H9 (cell line): Measurements from ENCODE around the gene HACL1. TPM values are rescaled to one million over a fixed set of nuclear protein-coding genes. Genes with fewer than 3 reads are reported as not detected.

Experiments
- DNase-seq: peaks from one replicate; pipeline ENCODE4 v3.0.0-alpha.2; 2017
- H2AFZ ChIP-seq: one replicate; pipeline ENCODE4 v1.6.1; 2013; ENCODE audit warnings: mild to moderate bottlenecking, low read length, control low read depth, moderate library complexity
- H2AK5ac ChIP-seq: 2 replicates; pipeline ENCODE4 v1.6.1; 2013; ENCODE audit warnings: low read length, control low read depth, mixed read lengths; ENCODE audit not compliant: insufficient read length
- H2BK120ac ChIP-seq: one replicate; pipeline ENCODE4 v1.6.1; 2013; ENCODE audit warnings: low read depth, mild to moderate bottlenecking, low read length, control low read depth, inconsistent platforms; ENCODE audit not compliant: poor library complexity, severe bottlenecking
- H2BK12ac ChIP-seq: 2 replicates; pipeline ENCODE4 v1.6.1; 2013; ENCODE audit warnings: low read length, control low read depth, mixed read lengths, low read depth; ENCODE audit not compliant: insufficient read length
- H2BK15ac ChIP-seq: 2 replicates; pipeline ENCODE4 v1.6.1; 2013; ENCODE audit warnings: low read depth, low read length, control low read depth
- H2BK20ac ChIP-seq: one replicate; pipeline ENCODE4 v1.6.1; 2013; ENCODE audit warnings: low read depth, mild to moderate bottlenecking, low read length, control low read depth, inconsistent platforms; ENCODE audit not compliant: poor library complexity, severe bottlenecking
- H2BK5ac ChIP-seq: 2 replicates; pipeline ENCODE4 v1.6.1; 2013; ENCODE audit warnings: low read length, control low read depth, mixed read lengths; ENCODE audit not compliant: insufficient read length
- H3K14ac ChIP-seq: 2 replicates; pipeline ENCODE4 v1.6.1; 2013; ENCODE audit warnings: low read length, control low read depth; ENCODE audit not compliant: insufficient read depth
- H3K18ac ChIP-seq: 2 replicates; pipeline ENCODE4 v1.6.1; 2013; ENCODE audit warnings: low read depth, mild to moderate bottlenecking, mixed read lengths, low read length, control low read depth; ENCODE audit not compliant: insufficient read length
- H3K23ac ChIP-seq: 2 replicates; pipeline ENCODE4 v1.6.1; 2013; ENCODE audit warnings: low read length, control low read depth, mixed read lengths, low read depth; ENCODE audit not compliant: insufficient read length
- H3K23me2 ChIP-seq: 2 replicates; pipeline ENCODE4 v1.6.1; 2013; ENCODE audit warnings: low read depth, mild to moderate bottlenecking, mixed read lengths, low read length, control low read depth; ENCODE audit not compliant: insufficient read length, poor library complexity, severe bottlenecking
- H3K27ac ChIP-seq: 2 replicates; pipeline ENCODE4 v1.5.1; 2013; ENCODE audit warnings: low read length, control low read depth, mixed read lengths, low read depth; ENCODE audit not compliant: insufficient read length
- H3K27me3 ChIP-seq: 2 replicates; pipeline ENCODE4 v1.6.1; 2013; ENCODE audit warnings: low read length, control low read depth, inconsistent platforms; ENCODE audit not compliant: insufficient read depth
- H3K4ac ChIP-seq: 2 replicates; pipeline ENCODE4 v1.6.1; 2013; ENCODE audit warnings: low read depth, mild to moderate bottlenecking, control low read depth, inconsistent platforms, low read length, moderate library complexity
- H3K4me1 ChIP-seq: 2 replicates; pipeline ENCODE4 v1.6.1; 2013; ENCODE audit warnings: low read length, control low read depth, inconsistent platforms; ENCODE audit not compliant: insufficient read depth
- H3K4me2 ChIP-seq: 2 replicates; pipeline ENCODE4 v1.6.1; 2013; ENCODE audit warnings: low read length, control low read depth, mixed read lengths; ENCODE audit not compliant: insufficient read length, insufficient read depth
- H3K56ac ChIP-seq: 2 replicates; pipeline ENCODE4 v1.6.1; 2013; ENCODE audit warnings: low read depth, mild to moderate bottlenecking, mixed read lengths, low read length, control low read depth; ENCODE audit not compliant: insufficient read length
- H3K79me1 ChIP-seq: 2 replicates; pipeline ENCODE4 v1.6.1; 2013; ENCODE audit warnings: low read depth, mild to moderate bottlenecking, moderate library complexity, low read length, control low read depth, inconsistent platforms; ENCODE audit not compliant: insufficient read depth, poor library complexity, severe bottlenecking
- H3K79me2 ChIP-seq: 2 replicates; pipeline ENCODE4 v1.6.1; 2013; ENCODE audit warnings: low read length, control low read depth, inconsistent platforms; ENCODE audit not compliant: insufficient read depth
- H3K9ac ChIP-seq: 2 replicates; pipeline ENCODE4 v1.6.1; 2013; ENCODE audit warnings: low read length, control low read depth, mixed read lengths; ENCODE audit not compliant: insufficient read length; ENCODE audit errors: extremely low read depth
- H3K9me3 ChIP-seq: one replicate; pipeline ENCODE4 v1.6.1; 2013; ENCODE audit warnings: low read depth, low read length, inconsistent platforms; ENCODE audit not compliant: control insufficient read depth
- H3T11ph ChIP-seq: one replicate; pipeline ENCODE4 v1.6.1; 2013; ENCODE audit warnings: mild to moderate bottlenecking, low read length, control low read depth, inconsistent platforms
- H4K20me1 ChIP-seq: one replicate; pipeline ENCODE4 v1.6.1; 2013; ENCODE audit not compliant: control insufficient read depth, insufficient read length, insufficient read depth
- H4K5ac ChIP-seq: 2 replicates; pipeline ENCODE4 v1.6.1; 2013; ENCODE audit warnings: low read depth, mild to moderate bottlenecking, mixed read lengths, low read length, control low read depth; ENCODE audit not compliant: insufficient read length
- H4K8ac ChIP-seq: replicated peaks from 2 replicates; pipeline ENCODE4 v1.6.1; 2013; ENCODE audit warnings: low read length, control low read depth, mixed read lengths, low read depth; ENCODE audit not compliant: insufficient read length
- H4K91ac ChIP-seq: 2 replicates; pipeline ENCODE4 v1.6.1; 2013; ENCODE audit warnings: low read depth, mild to moderate bottlenecking, moderate library complexity, mixed read lengths, low read length, control low read depth; ENCODE audit not compliant: insufficient read length
- H3K27ac Mint-ChIP-seq, 3 experiments: 2 replicates in 2 of 3; 3 replicates in 1 of 3; pipeline ENCODE4 v1.8.0; 2020 to 2021; ENCODE audit warnings: mixed read lengths in 3 of 3, mild to moderate bottlenecking in 1 of 3, moderate library complexity in 1 of 3
- H3K27me3 Mint-ChIP-seq: 2 replicates; pipeline ENCODE4 v1.8.0; 2021; ENCODE audit warnings: low read depth, mild to moderate bottlenecking, moderate library complexity, mixed read lengths
- H3K36me3 Mint-ChIP-seq, 3 experiments: 2 replicates in 2 of 3; 3 replicates in 1 of 3; pipeline ENCODE4 v1.8.0; 2020 to 2021; ENCODE audit warnings: low read depth in 3 of 3, mixed read lengths in 3 of 3; ENCODE audit not compliant: insufficient read depth in 1 of 3
- H3K4me1 Mint-ChIP-seq, 2 experiments: 2 replicates each; pipeline ENCODE4 v1.8.0; 2020; ENCODE audit warnings: mixed read lengths in 2 of 2
- H3K4me3 Mint-ChIP-seq, 2 experiments: 2 replicates in 1 of 2; 3 replicates in 1 of 2; pipeline ENCODE4 v1.8.0; 2020 to 2021; ENCODE audit warnings: mild to moderate bottlenecking in 2 of 2, mixed read lengths in 2 of 2, moderate library complexity in 1 of 2
- H3K9me3 Mint-ChIP-seq, 2 experiments: 2 replicates in 1 of 2; 3 replicates in 1 of 2; pipeline ENCODE4 v1.8.0; 2020; ENCODE audit warnings: mild to moderate bottlenecking in 2 of 2, mixed read lengths in 2 of 2, moderate library complexity in 1 of 2
- WGBS: extraction: QIAGEN DNeasy Blood & Tissue Kit; methylation state at CpG from one replicate; pipeline ENCODE4 v1.1.7; 2013; ENCODE audit warnings: missing lambda C conversion rate, low lambda C conversion rate, mixed read lengths; ENCODE audit not compliant: insufficient read length; ENCODE audit errors: extremely low coverage; 5-methylcytosine and 5-hydroxymethylcytosine counted together
- total RNA-seq: library from RNA; stranded (reverse); gene quantifications from 2 replicates; pipeline ENCODE4 v1.2.1, GENCODE V29; 2021
- TF ChIP-seq, protein P1 (sequence below): fragments of 200-600 bp; sonication (generic); conservative IDR thresholded peaks from 3 replicates; pipeline ENCODE4 v1.8.0; 2021; ENCODE audit warnings: antibody characterized with exemption, mild to moderate bottlenecking

Gene HACL1
- total RNA-seq, 1 experiment from 2014 or later: 52.6 TPM

- no peak overlapping the region for H3K18ac ChIP-seq
- H3K4me2 ChIP-seq: no peak overlapping the region
- H2BK15ac ChIP-seq: no peak overlapping the region
- H3K79me1 ChIP-seq: no peaks in the 10 kb centered on the region
- no peak overlapping the region for H3K9ac ChIP-seq
- H3K9me3 ChIP-seq: no peaks in the 10 kb centered on the region
- H3K27me3 ChIP-seq: no peaks in the 10 kb centered on the region
- no peak overlapping the region for H4K5ac ChIP-seq
- no peak overlapping the region for H4K8ac ChIP-seq
- no peak overlapping the region for H2BK5ac ChIP-seq
- H4K20me1 ChIP-seq: no peaks in the 10 kb centered on the region
- Mint-ChIP-seq H3K36me3 (peaks cover 2 to 24% (median 8%) of the 10 kb centered on the region in 3 experiments; a peak in 6 of 7 replicates), H3K4me1 (peaks cover 2 to 9% of the 10 kb centered on the region in 2 experiments; a peak in 3 of 4 replicates), H3K27ac (no peak overlapping the region), H3K4me3 (no peak overlapping the region), H3K9me3 (no peaks in the 10 kb centered on the region), H3K27me3 (no peaks in the 10 kb centered on the region)
- no peak overlapping the region for H2AFZ ChIP-seq
- no peaks in the 10 kb centered on the region for H3K23me2 ChIP-seq
- DNase-seq: peak; percentile 50
- TF ChIP-seq, protein P1, sequence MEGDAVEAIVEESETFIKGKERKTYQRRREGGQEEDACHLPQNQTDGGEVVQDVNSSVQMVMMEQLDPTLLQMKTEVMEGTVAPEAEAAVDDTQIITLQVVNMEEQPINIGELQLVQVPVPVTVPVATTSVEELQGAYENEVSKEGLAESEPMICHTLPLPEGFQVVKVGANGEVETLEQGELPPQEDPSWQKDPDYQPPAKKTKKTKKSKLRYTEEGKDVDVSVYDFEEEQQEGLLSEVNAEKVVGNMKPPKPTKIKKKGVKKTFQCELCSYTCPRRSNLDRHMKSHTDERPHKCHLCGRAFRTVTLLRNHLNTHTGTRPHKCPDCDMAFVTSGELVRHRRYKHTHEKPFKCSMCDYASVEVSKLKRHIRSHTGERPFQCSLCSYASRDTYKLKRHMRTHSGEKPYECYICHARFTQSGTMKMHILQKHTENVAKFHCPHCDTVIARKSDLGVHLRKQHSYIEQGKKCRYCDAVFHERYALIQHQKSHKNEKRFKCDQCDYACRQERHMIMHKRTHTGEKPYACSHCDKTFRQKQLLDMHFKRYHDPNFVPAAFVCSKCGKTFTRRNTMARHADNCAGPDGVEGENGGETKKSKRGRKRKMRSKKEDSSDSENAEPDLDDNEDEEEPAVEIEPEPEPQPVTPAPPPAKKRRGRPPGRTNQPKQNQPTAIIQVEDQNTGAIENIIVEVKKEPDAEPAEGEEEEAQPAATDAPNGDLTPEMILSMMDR: peak; percentile 78
- no peak overlapping the region for H3T11ph ChIP-seq
- no peak overlapping the region for H3K23ac ChIP-seq
- no peak overlapping the region for H2BK12ac ChIP-seq
- H3K14ac ChIP-seq: no peak overlapping the region
- no CpG with 5 or more reads among the region's 3 CpGs for WGBS
- no peak overlapping the region for H2AK5ac ChIP-seq
- H3K56ac ChIP-seq: no peak overlapping the region
- no peak overlapping the region for H3K4ac ChIP-seq
- no peak overlapping the region for H2BK120ac ChIP-seq
- H4K91ac ChIP-seq: no peak overlapping the region
- H2BK20ac ChIP-seq: no peak overlapping the region
- no peaks in the 10 kb centered on the region for H3K4me1 ChIP-seq
- no peaks in the 10 kb centered on the region for H3K79me2 ChIP-seq
- no peak overlapping the region for H3K27ac ChIP-seq
Observed at GRCh38 chr3:15557511-15557946, 43.8 kb downstream of the HACL1 start.
